NCI-H2029 (cell line): ENCODE results near the gene MEIS2.
"Not testable (repeated sequence)": the region's sequence is repeated elsewhere in the genome, so short reads cannot be mapped to it uniquely, and the experiment has no call there.

ENCODE experiments used
- DNase-seq: peaks from one replicate; lab custom pipeline; 2025; lab: John Stamatoyannopoulos, UW

The MEIS2 gene

GRCh38 chr15:37007301-37007700 is 93.0 kb downstream of the MEIS2 start:
- no peak for DNase-seq

GRCh38 chr15:37004981-37005735 is 95.2 kb downstream of the MEIS2 start:
- DNase-seq, result no peak

- DNase-seq, result no peak
Measured at GRCh38 chr15:37004373-37004869, 95.9 kb downstream of the MEIS2 start.

- no peak for DNase-seq
Measured at GRCh38 chr15:37002041-37002672, 98.2 kb downstream of the MEIS2 start.

GRCh38 chr15:37001417-37001816 is 98.9 kb downstream of the MEIS2 start:
- DNase-seq, result no peak

- DNase-seq, result no peak
Measured at GRCh38 chr15:36999778-37000177, 100.6 kb downstream of the MEIS2 start.

GRCh38 chr15:36996538-36997181 is 103.7 kb downstream of the MEIS2 start:
- DNase-seq, result no peak

- no peak for DNase-seq
Measured at GRCh38 chr15:36996121-36996520, 104.2 kb downstream of the MEIS2 start.

- DNase-seq, result no peak
Measured at GRCh38 chr15:36994790-36995189, 105.6 kb downstream of the MEIS2 start.

DNA sequence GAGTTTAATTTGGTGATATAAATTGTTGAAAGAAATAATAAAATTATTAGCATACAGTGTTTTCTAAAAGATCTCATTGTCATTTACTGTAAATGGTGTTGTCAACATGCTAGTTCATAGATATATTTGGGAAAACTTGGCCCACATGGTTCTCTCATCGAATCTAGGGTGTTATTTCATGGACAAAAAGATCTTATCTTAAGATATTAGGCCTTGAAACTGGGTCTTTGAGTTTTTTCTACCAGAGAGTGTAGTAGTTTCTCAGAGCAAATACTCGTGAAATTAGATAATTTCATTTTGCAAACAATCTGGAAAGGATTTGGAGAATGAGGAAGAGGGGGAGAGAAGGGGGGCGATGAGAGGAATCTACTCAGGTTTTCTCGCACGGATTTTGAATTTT is 107.9 kb downstream of the MEIS2 start:
- no peak for DNase-seq

GRCh38 chr15:36988947-36989346 is 111.4 kb downstream of the MEIS2 start:
- no peak for DNase-seq

- DNase-seq, result no peak
Measured at GRCh38 chr15:36982430-36982829, 117.9 kb downstream of the MEIS2 start.

DNA sequence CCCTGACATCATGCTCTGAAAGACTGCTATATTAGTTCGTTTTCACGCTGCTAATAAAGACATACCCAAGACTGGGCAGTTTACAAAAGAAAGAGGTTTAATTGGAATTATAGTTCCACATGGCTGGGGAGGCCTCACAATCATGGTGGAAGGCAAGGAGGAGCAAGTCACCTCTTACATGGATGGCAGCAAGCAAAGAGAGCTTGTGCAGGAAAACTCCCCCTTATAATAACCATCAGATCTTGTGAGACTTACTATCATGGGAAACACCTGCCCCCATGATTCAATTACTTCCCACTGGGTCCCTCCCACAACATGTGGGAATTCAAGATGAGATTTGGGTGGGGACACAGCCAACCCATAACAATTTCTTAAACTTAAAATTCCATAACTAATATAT is 120.1 kb downstream of the MEIS2 start:
- DNase-seq, result not testable (repeated sequence)

- DNase-seq, result no peak
Measured at GRCh38 chr15:36978625-36979024, 121.7 kb downstream of the MEIS2 start.

GRCh38 chr15:36978126-36978525 is 122.2 kb downstream of the MEIS2 start:
- no peak for DNase-seq

GRCh38 chr15:36977659-36978058 is 122.7 kb downstream of the MEIS2 start:
- DNase-seq, result no peak

DNA sequence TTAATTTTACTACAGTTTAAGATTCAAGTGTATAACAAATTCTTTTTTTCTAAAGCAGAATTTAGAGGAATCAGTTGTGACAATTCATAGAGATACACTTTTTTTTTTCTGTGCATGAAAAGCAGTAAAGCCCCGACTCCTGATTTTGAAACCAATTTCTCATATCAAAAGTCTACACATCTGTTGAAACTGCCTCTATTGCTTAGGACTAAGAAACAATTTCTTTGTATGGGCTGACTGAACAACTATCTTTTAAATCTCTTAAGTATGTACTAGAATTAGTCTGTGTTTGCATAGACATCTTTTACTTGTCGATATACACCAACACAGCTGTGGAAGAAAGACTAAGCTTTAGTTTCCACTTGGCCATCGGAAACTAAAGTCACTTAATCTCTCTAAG is 127.6 kb downstream of the MEIS2 start:
- no peak for DNase-seq

DNA sequence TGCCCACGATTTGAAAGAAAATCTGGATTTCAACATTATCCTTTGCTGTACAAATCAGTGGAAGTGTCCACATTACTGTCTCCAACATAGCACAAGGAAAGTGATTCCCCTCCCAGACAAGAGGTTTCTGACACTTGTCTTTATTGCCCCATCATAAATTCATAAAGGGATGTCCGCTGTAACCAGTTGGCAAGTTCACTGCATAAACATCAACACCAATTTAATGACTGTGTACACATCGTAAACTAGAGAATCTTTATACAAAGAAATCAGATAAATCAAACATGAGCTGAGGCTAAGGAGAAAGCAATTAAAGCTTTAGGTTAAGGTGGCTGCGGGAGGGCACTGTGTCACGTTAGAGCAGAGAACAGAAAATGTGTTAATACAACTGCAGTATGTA is 129.8 kb downstream of the MEIS2 start:
- DNase-seq, result peak; percentile 49

GRCh38 chr15:36967929-36968328 is 132.4 kb downstream of the MEIS2 start:
- DNase-seq, result no peak

GRCh38 chr15:36966708-36967107 is 133.6 kb downstream of the MEIS2 start:
- DNase-seq, result no peak

- no peak for DNase-seq
Measured at GRCh38 chr15:36965570-36966342, 134.6 kb downstream of the MEIS2 start.

DNA sequence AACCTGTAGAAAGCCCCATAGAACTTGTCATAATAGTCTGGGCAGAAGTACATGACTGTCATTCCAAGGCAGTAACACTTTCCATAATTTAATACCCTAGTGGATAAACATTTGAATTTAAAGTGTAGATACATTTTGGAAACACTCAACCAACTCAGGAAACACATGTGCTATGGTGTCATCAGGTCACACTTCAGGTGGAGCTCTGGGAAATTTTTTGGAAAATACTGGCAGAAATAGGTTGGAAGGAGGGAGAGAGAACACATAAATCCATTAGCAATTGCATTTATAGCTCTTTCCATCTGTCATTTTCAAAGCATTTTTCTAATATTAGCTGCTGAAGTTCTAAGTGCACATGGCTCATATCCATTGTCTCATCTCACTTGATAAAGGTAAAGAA is 135.7 kb downstream of the MEIS2 start:
- DNase-seq, result no peak
